Stimulated activated CD4-positive, alpha-beta T cell treated with anti-CD3 and anti-CD28 coated beads, TNF-alpha, amount 100 ng/mL, for 24 hours (primary cell): Measurements from ENCODE around the gene CDH26.

Experiments used
- DNase-seq, 3 experiments: peaks; one replicate each; pipeline ENCODE4 v3.0.0-alpha.2; 2020; ENCODE audit warnings: low read depth in 3 of 3

Gene CDH26

GRCh38 chr20:60046436-60046835, 88.2 kb downstream of the CDH26 start:
- DNase-seq: no peak

- DNase-seq: no peak
Observed at GRCh38 chr20:60046860-60047259, 88.6 kb downstream of the CDH26 start.

- no peak for DNase-seq
Observed at GRCh38 chr20:60048634-60049521, 90.7 kb downstream of the CDH26 start.

GRCh38 chr20:60049601-60050000, 91.4 kb downstream of the CDH26 start:
- DNase-seq: no peak

GRCh38 chr20:60050193-60050947, 92.1 kb downstream of the CDH26 start:
- no peak for DNase-seq

- DNase-seq: no peak
Observed at GRCh38 chr20:60051911-60052310, 93.7 kb downstream of the CDH26 start.

- DNase-seq: no peak
Observed at GRCh38 chr20:60052322-60052721, 94.1 kb downstream of the CDH26 start.

GRCh38 chr20:60053125-60053817, 95.0 kb downstream of the CDH26 start:
- no peak for DNase-seq

- no peak for DNase-seq
Observed at GRCh38 chr20:60053818-60054190, 95.6 kb downstream of the CDH26 start.

- no peak for DNase-seq
Observed at GRCh38 chr20:60054716-60055634, 96.8 kb downstream of the CDH26 start.

- peak in 1 of 3 experiments; percentile 41 for DNase-seq
Observed at GRCh38 chr20:60055740-60056139, 97.5 kb downstream of the CDH26 start.

- DNase-seq: no peak
Observed at GRCh38 chr20:60056407-60057122, 98.3 kb downstream of the CDH26 start.

GRCh38 chr20:60057123-60057865, 99.1 kb downstream of the CDH26 start:
- peak; percentile 34 to 56 (median 42) for DNase-seq

- DNase-seq: no peak
Observed at GRCh38 chr20:60057866-60058807, 99.9 kb downstream of the CDH26 start.

GRCh38 chr20:60058879-60059278, 100.7 kb downstream of the CDH26 start:
- no peak for DNase-seq

GRCh38 chr20:60060006-60060557, 101.9 kb downstream of the CDH26 start:
- no peak for DNase-seq

- no peak for DNase-seq
Observed at GRCh38 chr20:60060593-60060992, 102.4 kb downstream of the CDH26 start.

GRCh38 chr20:60062431-60063047, 104.3 kb downstream of the CDH26 start:
- no peak for DNase-seq
